CD4-positive, alpha-beta T cell treated with Interleukin-12 subunit alpha and Interleukin-12 subunit beta, for 1 hour (primary cell): ENCODE measurements around the gene SOHLH2.

Source experiments
- DNase-seq: peaks from one replicate; pipeline ENCODE4 v3.0.0-alpha.2; 2020

The SOHLH2 gene

DNA sequence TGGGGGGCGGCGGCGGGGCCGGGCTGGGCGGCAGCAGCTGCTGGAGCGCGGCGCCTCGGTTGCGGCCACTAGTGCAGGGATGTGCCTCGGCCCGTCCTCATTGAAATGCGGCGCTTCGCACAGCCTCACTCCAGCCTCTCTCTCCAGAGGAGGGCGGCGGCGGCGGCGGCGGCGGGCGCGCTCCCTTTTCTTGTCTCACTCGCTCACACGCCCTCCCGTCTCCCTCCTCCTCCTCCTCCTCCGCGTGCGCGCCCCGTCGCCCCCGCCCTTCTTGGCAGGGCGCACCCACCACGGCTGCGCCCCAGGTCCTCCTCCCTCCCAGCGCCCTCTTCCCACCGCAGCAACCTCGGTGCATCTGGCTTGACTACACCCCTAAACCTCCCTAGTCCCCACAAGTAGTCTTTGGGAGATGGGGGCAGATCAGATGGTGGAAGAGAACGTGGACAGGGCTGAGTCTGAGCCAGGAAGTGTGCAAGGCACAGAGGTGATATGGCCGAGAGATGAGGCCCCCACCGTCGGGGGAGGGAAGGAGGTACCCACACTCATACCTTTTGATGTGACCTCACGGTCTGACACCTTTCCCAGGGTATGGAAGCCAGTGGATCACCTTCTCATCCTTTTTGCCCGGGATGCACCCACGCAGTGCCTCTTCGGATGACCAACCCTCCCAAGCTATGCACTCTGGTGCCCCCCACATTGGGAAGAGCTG is 83.0 kb downstream of the SOHLH2 start, which contains the start of gene DCLK1:
TSS of gene DCLK1 (minus strand) at position 161 of the 709 bp plus-strand sequence.
- DNase-seq: no peak

DNA sequence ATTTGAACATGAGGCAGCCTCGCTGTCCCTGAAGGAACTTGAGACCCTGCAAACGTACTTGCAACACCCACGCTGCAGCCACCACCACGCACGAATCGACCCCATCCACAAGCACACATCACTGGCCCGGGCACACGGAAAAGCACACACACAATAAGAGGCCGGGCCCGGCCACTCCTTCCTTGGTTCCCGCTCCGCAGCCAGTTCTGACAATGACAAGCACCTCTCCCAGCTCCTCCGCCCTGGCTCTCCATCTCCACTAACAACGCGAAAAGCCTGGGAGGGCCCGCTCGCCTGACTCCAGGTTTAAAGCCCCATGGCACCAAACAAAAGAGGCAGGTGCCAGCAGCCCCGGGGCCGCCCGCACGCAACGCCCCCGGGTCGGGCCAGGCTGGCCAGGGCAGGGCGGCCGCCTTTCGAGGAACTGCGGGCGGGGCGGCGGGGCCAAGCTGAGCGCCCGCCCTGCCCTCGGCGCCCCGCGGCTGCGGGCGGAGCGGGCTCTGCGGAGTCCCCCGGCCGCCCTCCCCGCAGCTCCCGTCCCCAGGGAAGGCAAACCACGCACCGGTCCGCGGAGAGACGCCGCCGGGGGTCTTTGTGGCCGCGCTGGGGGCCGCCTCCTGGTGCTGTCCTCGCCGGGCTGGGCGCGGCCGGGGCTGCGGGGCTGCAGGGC is 83.7 kb downstream of the SOHLH2 start:
- no peak for DNase-seq

DNA sequence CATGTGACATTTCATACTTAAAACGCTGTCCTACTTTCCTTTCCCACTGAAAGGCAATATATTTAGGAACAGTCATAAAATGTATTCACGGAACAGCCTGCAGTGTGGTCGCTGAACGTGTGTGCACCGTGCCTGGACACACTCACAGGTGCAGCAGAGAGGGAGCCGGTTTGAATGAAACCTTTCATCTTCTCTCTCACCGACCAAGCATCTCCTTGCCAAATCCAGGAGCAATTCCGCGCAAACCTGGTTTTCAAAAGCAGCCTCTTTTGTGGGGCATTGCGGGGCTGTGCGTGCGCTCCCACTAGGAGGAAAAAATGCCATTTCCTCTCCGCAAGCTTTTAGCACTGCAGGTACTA is 84.2 kb downstream of the SOHLH2 start:
- no peak for DNase-seq

DNA sequence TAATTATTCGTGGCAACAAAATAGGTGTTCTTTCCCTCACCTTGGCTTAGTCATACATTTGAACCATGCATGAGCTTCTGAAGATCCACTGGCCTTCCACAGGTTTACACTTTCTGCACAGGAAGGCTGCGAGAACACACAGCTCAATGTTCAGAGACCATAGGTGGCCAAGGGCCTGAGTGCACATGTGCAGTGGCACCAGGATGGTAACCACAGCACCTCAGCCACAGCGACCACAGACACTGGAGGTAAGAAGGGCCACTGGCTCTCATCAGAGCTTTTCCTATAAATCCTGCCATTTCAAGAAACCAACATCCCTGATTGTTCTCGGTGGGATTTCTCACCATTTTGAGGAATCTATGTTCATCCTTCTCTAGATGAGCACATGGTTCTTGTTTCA is 84.8 kb downstream of the SOHLH2 start:
- DNase-seq: no peak

DNA sequence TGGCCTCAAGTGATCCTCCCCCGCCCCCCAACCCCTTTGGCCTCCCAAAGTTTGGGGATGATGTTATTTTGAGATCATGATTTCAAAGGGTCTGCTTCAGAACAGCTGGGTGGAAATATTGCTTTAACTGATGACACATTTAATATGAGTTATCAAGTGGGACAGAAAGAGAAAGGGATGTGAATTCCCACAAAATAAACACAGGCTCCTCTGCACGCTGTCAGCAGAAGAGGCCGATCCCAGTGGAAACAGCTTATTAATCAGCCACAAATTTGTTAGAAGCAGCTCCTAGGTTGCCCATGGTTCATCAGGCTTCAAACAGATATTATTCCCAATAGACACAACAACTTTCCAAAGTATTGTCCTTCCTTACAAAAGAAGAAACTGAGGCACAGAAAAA is 87.9 kb downstream of the SOHLH2 start:
- DNase-seq: no peak

DNA sequence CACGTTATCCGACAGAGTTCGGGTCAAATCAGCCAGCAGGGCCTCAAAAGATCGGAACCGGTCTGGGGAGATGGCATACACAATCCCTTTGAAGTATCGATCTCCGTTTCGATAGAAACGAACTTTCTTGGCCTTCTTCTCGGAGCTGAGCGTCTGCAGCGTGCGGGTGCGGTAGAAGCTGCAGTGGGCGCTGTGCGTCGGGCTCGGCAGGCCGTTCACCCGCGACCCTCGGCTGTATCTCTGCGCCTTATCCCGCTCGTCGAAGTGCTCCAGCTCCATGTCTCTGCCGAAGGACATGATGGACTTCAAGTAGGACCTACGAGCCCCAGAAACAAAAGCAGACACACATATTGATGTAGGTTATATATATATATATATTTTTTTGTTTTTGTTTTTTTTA is 88.5 kb downstream of the SOHLH2 start:
- DNase-seq: no peak

DNA sequence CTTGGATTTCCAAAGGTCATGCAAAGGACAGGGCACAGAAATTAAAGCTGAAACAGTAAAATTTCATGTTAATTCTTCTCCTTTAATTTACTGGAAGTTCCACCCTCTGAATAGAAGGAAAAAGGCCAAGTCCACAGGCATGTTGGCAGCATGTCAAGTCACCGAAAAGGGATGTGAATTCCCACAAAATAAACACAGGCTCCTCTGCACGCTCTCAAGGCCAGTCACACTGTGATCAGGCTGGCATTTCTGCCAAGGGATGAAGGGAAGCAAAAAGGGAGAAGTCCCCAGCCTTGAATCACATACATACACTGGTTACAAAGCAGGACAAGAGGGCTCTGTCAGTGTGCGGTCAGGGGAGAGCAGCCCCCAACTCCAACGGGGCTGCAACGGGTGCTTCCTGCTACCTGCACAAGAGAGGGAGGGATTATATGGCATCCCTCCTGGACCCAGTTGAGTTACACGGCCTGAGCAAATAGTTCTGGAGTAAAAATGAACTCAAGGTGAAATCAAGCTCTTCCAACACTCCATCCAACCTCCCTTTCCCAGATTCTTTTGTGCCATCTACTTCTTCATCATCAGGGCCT is 90.0 kb downstream of the SOHLH2 start:
- DNase-seq: no peak
